ENCODE results near the gene NTM.

DNA sequence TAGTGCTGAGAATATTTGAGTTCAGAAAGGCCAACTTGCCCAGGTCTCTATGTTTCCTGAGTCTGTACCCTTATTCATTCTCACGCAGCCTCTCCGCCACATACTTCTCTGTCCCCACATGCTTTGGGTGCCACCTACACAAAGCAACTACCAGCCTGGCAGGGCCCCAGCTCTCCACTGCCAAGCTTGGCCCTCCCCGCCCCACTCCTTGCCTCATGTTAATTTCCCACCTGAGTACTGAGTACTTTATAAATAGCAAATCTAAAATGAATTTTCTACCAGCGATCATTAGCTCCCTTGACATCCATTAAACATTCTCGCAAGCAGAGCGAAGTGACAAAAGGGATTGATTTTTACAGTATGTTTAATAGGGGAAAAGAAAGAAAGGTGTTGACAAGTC, 20.8 kb downstream of the NTM start:
- TF ChIP-seq, protein P1, sequence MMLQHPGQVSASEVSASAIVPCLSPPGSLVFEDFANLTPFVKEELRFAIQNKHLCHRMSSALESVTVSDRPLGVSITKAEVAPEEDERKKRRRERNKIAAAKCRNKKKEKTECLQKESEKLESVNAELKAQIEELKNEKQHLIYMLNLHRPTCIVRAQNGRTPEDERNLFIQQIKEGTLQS (CRISPR knock-in tag; conservative IDR thresholded peaks at IDR 0.05), result no peak
- TF ChIP-seq ZBTB21 (CRISPR knock-in tag; IDR thresholded peaks at IDR 0.05; ENCODE audit: borderline replicate concordance), result no peak
- no peak for TF ChIP-seq CREB1 (CRISPR knock-in tag; IDR thresholded peaks at IDR 0.05)
- TF ChIP-seq, protein P2, sequence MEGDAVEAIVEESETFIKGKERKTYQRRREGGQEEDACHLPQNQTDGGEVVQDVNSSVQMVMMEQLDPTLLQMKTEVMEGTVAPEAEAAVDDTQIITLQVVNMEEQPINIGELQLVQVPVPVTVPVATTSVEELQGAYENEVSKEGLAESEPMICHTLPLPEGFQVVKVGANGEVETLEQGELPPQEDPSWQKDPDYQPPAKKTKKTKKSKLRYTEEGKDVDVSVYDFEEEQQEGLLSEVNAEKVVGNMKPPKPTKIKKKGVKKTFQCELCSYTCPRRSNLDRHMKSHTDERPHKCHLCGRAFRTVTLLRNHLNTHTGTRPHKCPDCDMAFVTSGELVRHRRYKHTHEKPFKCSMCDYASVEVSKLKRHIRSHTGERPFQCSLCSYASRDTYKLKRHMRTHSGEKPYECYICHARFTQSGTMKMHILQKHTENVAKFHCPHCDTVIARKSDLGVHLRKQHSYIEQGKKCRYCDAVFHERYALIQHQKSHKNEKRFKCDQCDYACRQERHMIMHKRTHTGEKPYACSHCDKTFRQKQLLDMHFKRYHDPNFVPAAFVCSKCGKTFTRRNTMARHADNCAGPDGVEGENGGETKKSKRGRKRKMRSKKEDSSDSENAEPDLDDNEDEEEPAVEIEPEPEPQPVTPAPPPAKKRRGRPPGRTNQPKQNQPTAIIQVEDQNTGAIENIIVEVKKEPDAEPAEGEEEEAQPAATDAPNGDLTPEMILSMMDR (IDR thresholded peaks at IDR 0.05), result no peak
- TF ChIP-seq, protein P3, sequence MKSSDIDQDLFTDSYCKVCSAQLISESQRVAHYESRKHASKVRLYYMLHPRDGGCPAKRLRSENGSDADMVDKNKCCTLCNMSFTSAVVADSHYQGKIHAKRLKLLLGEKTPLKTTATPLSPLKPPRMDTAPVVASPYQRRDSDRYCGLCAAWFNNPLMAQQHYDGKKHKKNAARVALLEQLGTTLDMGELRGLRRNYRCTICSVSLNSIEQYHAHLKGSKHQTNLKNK (CRISPR knock-in tag; IDR thresholded peaks at IDR 0.05), result no peak
- TF ChIP-seq, protein P4, sequence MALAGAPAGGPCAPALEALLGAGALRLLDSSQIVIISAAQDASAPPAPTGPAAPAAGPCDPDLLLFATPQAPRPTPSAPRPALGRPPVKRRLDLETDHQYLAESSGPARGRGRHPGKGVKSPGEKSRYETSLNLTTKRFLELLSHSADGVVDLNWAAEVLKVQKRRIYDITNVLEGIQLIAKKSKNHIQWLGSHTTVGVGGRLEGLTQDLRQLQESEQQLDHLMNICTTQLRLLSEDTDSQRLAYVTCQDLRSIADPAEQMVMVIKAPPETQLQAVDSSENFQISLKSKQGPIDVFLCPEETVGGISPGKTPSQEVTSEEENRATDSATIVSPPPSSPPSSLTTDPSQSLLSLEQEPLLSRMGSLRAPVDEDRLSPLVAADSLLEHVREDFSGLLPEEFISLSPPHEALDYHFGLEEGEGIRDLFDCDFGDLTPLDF (CRISPR knock-in tag; IDR thresholded peaks at IDR 0.05), result no peak
- TF ChIP-seq, protein P5, sequence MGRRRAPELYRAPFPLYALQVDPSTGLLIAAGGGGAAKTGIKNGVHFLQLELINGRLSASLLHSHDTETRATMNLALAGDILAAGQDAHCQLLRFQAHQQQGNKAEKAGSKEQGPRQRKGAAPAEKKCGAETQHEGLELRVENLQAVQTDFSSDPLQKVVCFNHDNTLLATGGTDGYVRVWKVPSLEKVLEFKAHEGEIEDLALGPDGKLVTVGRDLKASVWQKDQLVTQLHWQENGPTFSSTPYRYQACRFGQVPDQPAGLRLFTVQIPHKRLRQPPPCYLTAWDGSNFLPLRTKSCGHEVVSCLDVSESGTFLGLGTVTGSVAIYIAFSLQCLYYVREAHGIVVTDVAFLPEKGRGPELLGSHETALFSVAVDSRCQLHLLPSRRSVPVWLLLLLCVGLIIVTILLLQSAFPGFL (CRISPR knock-in tag; IDR thresholded peaks at IDR 0.05; ENCODE audit: borderline replicate concordance), result no peak
- TF ChIP-seq, protein P6, sequence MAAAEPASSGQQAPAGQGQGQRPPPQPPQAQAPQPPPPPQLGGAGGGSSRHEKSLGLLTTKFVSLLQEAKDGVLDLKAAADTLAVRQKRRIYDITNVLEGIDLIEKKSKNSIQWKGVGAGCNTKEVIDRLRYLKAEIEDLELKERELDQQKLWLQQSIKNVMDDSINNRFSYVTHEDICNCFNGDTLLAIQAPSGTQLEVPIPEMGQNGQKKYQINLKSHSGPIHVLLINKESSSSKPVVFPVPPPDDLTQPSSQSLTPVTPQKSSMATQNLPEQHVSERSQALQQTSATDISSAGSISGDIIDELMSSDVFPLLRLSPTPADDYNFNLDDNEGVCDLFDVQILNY (CRISPR knock-in tag; IDR thresholded peaks at IDR 0.05), result no peak
- no peak for TF ChIP-seq NR2C2 (CRISPR knock-in tag; IDR thresholded peaks at IDR 0.05)
- TF ChIP-seq TP53 (CRISPR knock-in tag; IDR thresholded peaks at IDR 0.05), result no peak
- TF ChIP-seq ZNF138 (CRISPR knock-in tag; conservative IDR thresholded peaks at IDR 0.05), result no peak
- TF ChIP-seq FOXP1 (CRISPR knock-in tag; IDR thresholded peaks at IDR 0.05; ENCODE audit: borderline replicate concordance), result no peak
- TF ChIP-seq NR3C1 (CRISPR knock-in tag; conservative IDR thresholded peaks at IDR 0.05; ENCODE audit: low read depth), result no peak
- no peak for TF ChIP-seq RELA (CRISPR knock-in tag; IDR thresholded peaks at IDR 0.05; ENCODE audit: borderline replicate concordance)
